Femur (tissue), 1 donor: ENCODE data around the gene SIRT7.
"Not testable (repeated sequence)": the region's sequence is repeated elsewhere in the genome, so short reads cannot be mapped to it uniquely, and the experiment has no call there.

ENCODE experiments used
- DNase-seq: peaks from one replicate; pipeline ENCODE4 v3.0.0-alpha.2; 2017

SIRT7 gene

DNA sequence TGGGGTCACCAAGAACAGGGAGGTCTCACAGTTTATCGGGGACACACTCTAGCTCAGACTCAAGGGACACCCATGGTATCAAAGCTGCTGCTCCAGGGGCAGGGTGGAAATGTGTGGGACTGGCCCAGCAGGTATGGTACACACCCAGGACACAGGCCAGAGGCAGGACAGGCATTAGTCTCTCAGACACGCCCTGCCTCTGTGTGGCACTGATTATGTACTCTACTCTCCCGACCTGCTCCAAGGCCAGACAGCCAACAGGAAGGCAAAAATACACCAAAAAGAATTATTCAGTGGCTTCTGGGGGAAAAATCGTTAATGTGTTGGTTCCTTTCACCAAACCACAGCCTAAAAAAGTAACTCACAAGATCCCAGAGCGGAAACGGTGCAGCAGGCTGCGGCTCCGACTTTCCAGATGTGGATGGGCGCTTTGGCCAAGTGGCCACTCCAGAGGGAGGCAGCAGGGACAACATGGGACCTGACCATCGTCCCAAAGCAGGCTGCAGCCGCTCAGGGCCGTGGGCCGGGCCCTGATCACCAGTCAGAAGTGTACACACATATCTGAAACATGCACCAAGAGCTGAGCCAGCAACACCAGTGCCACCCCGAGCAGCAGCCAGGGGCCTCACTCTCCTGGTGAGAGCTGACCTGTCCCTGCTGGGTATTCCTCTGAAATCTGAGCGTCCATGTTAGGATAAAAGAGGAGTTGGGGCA, 1.0 kb upstream of the SIRT7 start:
- no peak for DNase-seq

DNA sequence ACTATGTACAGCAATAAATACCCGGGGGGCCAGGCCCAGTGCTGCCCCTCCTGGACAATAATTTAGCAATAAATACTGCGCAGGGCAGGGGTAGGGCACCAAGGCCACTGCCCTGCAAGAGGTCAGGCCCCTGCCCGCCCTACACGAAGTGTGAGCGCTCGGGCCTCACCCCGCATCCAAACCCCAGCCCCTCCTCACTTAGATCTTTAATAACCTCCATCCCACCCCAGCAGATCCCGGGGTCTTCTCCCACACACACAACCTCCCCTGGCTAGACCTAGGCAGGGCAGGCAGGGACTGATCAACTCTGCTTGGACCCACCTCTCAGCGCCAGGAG, 325 bp upstream of the SIRT7 start:
- DNase-seq = not testable (repeated sequence)

DNA sequence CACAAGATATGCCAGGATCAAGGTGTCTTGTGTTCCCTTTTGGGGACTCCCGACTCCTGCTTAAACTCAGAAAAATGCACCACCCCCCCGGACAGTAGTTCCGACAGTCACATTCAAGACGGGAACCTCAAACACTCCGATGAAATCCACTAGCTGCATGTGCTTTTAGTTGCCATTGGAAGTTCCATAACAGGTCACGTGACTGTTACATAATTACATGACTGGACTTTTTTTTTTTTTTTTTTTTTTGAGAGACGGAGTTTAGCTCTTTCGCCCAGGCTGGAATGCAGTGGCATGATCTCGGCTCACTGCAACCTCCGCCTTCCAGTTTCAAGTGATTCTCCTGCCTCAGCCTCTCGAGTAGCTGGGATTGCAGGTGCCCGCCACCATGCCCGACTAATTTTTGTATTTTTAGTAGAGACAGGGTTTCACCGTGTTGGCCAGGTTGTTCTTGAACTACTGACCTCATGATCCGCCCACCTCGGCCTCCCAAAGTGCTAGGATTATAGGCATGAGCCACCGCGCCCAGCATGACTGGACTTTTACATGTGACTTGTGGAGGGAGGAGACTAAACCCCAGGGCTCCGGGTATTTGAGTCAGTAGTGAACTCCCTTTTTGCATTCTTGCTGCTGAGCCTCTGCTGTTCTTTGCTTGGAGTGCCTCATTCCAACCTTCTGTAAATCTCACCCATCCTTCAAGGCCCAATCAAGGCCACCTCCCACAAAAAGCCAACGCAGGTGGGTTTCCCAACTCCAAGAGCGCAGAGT, 1.6 kb downstream of the SIRT7 start:
- DNase-seq = no peak

DNA sequence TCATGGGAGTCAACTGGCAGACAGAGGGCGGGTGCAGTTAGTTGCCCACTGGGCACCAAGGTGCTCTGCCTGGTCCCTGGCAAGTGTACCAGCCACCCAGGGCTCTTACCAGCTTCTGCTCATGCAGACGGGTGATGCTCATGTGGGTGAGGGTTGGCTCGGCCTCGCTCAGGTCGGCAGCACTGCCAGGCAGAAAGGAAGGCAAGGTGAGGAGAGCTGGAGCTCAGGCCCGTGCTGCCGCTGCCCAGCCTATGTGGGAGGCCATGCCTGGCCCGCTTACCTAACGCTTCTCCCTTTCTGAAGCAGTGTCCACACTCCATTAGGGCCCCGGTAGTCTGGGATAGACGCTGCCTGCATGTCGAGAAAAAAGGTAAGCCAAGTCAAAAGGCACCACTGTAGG, 2.6 kb downstream of the SIRT7 start:
- DNase-seq = no peak

DNA sequence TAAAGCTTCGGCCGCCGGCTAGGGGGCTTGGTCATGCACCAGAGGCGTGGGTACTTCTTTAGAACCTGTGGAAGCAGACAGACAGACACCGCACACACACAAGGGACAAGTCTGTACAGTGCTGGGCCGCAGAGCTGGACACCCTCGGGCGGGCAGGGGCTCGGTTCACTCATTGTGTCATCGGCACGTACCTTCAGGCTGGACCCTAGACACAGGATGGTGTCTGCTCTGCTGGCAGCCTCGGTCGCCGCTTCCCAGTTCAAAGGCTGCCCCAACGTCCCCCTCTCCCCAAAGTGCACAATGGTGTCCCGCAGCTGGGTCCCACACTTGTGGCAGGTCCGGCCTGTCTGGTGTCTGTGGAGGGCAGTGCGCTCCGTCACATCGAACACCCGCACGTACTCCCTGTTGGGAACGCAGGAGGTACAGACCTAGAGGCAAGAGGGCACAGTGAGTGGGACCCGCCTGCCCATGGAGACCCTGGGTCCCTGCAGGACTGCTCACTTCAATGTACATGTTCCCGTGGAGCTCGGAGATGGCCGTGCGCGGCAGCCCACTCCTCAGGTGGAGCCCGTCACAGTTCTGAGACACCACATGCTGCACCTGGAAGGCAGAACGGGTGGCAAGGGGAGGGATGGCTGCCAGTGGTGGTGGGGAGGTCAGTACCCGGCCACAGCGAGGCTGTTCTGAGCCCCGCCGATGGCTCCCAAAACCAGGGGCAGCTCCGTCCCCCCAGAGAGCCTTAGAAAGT, 3.7 kb downstream of the SIRT7 start:
- no peak for DNase-seq

DNA sequence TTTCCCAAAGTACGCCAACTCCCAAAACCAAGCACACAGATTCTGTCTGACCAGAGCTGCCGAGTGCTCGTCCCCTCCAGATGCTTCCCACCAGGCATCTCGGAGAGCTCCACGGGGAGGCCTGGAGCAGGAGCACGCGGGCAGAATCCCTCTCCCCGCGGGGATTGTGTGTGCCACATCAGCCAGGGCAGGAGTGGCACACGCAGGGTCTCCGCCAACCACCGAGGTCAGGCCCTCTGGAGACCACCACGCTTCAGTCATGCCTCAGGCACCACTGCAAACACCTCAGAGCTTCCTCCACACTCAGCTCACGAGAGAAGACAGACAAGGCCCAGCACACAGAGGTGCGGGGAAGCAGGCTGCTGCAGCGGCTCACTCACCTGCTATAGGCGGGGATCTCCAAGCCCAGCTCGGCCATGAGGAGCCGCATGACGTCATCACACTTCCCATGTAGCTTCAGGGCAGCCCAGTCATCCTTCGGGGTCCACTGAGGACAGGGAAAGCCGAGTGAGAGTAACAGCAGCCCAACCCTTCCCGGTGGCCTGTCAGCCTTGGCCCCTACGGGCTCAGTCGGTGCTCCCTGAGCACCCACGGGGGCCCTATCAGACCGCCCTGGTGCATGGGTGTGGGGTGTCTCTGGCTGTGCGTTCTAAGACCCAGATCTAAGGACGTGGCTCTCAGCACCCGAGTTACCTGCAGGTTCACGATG, 4.4 kb downstream of the SIRT7 start:
- no peak for DNase-seq

DNA sequence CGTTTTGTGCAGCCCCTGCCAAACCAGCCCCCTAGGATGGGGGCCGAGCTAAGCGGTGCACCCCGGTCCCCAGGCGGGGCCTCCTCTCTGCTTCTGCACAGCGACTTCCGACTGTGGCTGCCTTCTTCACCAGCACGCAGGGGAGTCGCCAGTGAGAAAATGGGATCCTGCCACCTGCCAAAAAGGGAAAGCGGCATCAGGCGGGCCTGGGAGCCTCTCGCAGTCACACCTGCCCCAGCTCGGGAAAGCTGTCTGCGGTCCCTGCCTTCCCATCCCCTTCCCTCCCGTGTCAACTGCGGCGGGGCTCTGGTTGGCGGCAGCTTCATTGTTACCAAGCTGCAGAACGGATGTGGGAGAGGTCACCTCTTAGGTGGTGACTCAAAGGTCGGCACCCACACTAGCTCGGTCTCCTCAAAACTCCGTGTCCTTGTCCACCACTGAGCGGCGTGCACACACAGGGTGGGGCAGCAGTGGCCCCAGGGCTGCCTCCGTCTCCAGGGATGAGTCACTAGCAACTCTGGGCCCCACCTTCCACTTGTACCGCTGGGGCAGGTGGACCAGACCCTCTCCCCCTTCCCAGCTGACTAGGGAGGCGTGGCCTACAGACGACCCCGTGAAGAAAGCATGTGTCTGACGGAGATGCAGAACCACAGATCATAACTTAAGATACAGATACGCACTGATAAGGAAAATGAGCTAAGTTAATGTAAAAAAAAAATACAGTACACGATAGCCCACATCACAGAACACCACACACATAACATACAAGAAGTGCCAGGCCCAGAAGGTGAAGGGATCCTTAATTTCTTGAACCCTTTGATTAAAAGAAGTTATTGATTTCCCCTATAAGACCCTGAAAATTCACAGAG, 5.3 kb downstream of the SIRT7 start:
- no peak for DNase-seq

DNA sequence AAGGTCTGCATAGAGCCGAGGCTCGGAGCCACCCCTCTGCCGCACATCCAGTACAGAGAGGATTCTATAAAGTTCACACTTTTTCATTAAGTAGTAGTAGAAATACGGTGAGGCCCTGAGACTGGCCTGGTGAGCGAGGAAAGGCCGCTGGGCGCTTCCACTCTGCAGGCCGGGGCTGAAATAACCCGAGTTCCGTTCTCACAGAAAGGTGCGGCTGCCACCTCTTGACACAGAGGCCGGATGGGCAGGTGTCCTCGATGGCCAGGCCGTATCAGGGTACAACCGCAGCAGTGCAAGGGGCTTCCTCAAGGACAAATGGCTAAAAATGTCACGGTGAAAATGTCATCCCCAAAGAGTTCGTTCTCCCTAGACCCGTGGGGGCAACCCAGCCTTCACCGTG, 6.0 kb downstream of the SIRT7 start:
- no peak for DNase-seq

DNA sequence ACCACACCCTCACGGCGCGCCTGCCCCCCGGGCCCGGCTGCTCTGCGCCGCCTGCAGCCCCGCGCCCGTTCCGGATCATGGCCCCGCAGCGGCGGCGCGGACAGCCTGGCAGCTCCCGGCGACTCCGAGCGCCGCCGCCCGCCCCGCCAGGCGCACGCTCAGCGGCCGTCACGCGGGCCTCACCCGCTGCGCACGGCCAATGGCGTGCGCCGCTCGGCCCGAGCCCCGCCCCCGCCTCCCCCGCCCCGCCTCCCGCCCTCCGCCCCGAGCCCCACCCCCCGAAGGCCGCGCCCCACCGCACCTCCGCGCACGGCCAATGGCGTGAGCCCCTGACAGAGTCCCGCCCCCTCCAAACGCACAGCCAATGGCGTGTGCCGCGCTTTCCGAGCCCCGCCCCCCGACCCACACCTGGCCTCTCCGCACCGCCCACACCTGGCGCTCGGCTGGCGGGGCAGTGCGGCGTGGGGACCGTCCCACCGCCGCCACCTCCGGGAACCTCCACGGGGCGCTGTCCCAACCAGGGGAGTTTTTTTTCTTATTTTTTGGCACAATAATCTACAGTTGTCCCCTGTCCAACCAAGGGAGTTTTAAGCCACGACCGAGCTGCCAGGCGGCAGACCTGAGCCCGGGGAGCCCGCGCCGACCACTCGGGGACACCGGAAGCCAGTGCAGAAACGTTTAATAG, 6.6 kb downstream of the SIRT7 start, which contains the start of gene PCYT2:
TSS of gene PCYT2 (minus strand) at position 123 of the 685 bp plus-strand sequence. CDS start at position 79, 44 bp downstream.
- DNase-seq = peak; percentile 94

DNA sequence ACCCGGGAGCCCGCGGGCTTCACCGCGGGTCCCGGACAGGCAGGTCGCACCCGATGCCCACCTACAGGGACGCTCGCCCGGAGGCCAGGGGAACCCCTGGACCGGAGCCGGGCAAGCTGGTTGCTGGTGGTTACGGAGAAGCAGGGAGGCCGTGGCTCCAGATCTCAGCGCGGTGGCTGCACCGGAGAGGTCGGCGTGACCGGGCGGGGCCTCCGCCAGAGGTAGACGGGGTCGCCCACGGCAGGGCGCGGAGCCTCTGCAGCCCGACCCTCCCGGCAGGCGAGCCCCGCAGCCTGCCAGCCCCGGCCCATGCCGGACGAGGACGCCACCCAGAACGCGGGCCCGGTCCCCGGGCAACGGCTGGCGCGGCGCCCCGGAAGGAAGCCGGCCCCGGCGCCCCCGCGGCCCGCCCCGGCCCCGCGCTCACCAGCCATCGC, 7.1 kb downstream of the SIRT7 start:
- no peak for DNase-seq

DNA sequence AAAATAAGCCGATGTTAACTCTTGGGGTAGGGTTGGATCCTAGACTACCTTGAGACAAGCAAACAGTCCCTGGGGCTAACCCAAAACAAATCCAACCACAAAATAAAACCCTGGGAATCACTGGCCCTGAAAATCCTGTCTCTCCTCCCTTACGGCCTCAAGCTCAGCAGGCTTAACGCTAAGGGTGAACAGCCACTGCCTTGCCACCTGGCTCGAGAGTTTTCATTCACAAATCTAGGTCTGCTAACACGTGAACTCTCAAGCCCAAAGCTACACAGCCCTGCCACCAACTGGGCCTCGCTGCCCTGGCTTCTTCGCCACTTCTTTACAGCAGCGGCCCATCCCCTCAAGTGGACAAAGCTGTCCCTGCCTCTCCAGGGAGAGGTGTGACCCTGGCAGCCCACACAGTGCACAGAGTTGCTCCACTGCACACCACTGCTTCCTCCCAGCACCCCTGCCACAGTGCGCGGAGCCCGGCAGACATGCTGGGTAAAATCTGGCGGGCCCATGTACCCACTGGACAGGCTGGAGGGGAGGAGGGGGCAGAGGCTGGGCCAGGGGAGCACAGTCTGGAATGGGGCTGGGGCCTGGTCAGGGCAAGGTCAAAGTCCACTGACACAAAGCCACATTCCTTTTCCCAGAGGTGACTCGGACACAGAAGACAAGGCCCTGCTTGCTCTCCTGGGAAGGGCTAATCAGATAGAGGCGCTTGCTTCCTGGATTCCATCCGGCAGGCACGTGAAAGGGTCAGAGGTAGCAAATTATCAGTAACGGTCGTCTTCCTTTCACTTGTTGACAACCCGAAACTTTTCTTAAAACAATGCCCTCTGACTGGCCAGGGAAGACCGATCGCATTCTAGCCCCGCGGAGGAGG, 7.8 kb downstream of the SIRT7 start:
- no peak for DNase-seq

DNA sequence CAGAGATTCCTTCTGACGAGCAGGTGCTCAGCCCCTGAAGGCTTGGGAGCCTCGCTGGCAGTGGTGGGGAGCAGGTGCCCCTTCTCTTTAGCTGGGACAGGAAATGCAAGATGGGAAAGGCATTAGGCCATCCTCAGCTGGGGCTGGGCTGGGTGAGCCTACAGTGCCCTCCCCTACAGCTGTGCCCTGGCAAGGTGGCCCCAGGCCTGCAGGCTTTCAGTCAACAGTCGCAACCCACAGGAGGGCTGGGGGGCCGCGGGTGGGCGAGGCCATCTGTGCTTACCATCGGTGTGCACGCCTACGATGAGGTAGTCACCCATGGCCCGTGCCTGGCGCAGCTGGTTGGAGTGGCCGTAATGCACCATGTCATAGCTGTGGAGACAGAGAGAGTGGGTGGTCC, 8.7 kb downstream of the SIRT7 start:
- no peak for DNase-seq

DNA sequence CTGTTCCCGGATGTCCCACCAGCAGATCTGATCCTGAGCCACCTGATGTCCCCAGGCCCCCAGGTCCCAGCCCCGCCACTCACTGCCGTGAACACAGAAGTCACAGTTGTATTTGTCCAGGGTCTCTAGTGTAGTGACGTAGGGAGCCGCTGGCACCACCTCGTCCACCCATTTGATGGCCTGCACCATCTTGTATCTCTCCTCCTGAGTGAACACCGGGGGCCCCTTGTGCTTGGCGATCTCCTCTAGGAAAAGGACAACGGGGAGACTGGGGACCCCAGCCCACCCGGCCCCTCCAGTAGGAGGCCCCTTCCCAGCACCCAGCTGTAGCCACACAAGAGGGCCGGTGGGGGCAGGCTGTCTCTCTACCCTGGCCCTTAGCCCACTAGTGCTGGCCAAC, 9.2 kb downstream of the SIRT7 start:
- no peak for DNase-seq

DNA sequence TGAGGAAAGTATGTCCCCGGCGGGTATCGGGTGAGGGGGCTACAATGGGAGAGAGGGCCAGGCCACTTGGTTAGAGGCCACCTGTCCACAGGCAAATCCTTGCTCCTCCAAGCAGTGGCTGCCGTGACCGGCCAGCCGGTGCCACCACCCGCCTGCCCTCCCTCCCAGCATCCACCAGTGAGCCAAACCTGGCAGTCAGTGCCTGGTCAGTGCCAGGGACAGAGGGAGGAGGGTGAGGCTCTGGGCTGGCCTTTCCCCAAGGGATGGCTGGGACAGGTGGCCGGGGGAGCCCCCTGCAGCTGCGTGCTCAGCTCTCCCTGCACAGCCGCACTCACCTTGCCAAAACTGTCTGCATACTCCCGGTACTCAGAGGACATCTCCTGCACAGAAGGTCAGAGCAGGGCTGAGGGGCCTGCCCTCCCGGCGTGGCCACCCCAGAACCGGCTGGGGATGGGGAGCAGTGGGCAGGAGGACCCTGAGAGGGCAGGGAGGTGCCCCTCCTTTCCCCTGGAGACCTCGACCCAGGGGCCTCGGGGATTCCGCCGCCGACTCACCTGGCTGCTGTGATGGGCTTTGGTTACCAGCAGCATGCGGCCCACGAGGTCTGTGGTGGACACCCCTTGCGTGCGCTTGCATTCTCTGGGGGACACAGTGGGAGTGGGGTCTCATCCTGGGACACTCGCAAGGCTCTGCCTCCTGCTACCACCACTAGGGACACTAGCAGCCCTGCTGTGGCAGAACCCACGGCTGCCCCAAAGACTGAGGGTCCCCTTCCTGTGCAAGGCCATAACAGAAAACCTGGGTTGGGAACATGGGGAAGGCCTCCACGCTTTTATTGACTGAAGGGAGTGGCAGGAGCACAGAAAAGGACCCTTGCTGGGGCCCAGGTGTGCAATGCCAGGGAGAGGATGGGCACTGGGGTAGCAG, 10.5 kb downstream of the SIRT7 start:
- no peak for DNase-seq

DNA sequence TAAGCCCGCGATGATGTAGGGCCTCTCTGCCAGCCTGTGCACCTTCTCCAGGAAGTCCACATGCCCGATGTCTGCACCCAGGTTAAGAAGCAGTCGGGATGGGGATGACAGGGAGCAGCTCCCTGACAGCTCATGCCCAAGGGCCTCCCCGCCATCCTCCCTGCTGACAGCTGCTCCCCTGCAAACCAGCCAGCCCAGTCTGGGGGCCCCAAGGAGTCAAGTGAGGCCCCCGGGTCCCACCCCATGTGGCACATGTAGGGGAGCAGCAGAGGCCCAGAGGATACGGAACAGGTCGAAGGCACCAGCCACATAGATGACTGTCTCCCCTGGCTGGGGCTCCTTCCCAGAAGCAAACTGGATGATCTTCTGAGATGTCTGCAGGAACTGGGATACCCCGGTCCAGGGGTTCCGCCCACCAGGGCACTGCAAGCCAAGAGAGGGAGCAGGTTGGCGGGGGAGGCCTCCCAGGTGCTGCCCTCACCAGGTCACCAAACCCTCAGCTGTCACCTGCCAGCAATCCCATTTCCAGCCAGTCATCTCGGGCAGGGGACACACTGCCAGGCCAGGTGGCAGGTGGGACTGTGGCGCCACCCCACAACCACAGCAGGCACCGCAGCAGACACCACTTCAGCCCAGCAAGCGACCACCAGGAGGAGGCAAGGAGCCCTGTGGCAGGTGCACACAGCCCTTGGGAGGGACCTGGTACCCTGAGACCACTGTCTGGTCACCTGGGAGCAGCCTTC, 11.3 kb downstream of the SIRT7 start:
- no peak for DNase-seq

DNA sequence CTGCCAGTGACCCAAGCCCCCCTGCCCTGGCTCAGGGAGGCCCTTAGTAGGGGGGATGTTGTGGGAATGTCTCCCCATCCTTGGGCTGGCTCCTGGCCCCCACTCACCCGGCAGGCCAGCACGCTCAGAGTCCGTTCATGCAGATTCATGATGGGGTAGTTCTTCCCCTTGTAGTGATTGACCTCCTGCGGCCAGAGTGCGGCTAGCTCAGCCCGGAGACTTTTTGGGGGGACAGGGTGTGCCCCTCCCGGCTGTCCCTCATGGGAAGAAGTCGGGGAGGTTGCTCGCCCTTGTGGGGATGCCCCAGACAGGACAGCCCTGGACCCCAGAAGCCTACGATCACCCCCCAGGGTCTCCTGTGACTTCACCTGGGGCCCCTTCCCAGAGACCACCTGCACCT, 12.0 kb downstream of the SIRT7 start:
- DNase-seq = no peak

DNA sequence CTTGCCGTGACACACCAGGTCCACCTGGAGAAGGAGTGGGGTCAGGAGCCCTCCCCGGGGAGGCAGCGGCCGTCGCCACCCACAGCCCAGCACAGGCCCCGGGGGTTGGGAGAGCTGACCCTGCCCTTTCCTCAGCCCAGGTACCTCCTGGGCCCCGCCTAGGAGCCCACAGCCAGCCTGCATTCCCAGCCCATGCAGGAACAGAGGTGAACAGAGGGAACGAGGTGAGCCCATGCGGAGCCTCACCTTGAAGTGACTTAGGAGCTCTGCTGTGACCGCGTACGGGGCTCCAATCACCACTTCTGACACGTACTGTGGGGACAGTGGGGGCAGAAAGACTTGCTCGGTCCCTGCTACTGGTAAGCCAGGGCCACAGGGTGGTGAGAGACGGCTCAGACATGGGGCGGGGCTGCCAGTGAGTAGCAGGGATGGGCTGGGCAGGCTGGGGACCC, 12.5 kb downstream of the SIRT7 start:
- DNase-seq = no peak
